ENCODE measurements around the gene RAP1GAP.

DNA sequence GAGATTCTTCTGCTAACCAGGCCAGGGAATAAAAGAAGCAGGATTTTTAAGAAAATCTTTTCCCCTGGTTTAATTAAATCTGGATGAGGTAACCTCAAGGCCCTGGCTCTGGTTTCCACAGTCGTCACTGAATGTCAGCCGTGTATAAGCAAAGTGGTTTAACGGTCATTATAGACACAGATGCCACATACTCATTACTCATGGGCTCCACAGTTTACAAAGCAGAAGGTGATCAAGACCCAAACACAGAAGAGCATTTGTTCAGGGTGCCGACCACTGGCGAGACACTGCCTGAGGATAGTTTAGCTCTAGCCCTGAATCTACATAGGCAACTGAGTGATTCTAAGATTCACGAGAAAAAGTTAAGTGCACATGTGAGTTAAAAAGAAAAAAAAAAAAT is 27.8 kb upstream of the RAP1GAP start:
- TF ChIP-seq, protein P1, sequence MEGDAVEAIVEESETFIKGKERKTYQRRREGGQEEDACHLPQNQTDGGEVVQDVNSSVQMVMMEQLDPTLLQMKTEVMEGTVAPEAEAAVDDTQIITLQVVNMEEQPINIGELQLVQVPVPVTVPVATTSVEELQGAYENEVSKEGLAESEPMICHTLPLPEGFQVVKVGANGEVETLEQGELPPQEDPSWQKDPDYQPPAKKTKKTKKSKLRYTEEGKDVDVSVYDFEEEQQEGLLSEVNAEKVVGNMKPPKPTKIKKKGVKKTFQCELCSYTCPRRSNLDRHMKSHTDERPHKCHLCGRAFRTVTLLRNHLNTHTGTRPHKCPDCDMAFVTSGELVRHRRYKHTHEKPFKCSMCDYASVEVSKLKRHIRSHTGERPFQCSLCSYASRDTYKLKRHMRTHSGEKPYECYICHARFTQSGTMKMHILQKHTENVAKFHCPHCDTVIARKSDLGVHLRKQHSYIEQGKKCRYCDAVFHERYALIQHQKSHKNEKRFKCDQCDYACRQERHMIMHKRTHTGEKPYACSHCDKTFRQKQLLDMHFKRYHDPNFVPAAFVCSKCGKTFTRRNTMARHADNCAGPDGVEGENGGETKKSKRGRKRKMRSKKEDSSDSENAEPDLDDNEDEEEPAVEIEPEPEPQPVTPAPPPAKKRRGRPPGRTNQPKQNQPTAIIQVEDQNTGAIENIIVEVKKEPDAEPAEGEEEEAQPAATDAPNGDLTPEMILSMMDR (IDR thresholded peaks at IDR 0.05; ENCODE audit: poor library complexity, severe bottlenecking): no peak
- TF ChIP-seq EZH2 (IDR thresholded peaks at IDR 0.05; ENCODE audit: borderline replicate concordance, insufficient read depth, low read length, poor library complexity, severe bottlenecking) (no peak), EP300 (conservative IDR thresholded peaks at IDR 0.05; ENCODE audit: poor library complexity, severe bottlenecking) (no peak)

All from neural cell (in vitro differentiated cells).